ENCODE measurements around the gene LACTBL1. TPM values are rescaled to one million over a fixed set of nuclear protein-coding genes. Genes with fewer than 3 reads are reported as not detected.
"Not testable (repeated sequence)": the region's sequence is repeated elsewhere in the genome, so short reads cannot be mapped to it uniquely, and the experiment has no call there.

The LACTBL1 gene
- total and polyA plus RNA-seq, 2 donors (not counting 1 experiment from before 2014, with no cell fraction given), result not detected

GRCh38 chr1:22997528-22997927 lies 24.9 kb upstream of the LACTBL1 start:
- H3K9ac ChIP-seq (ENCODE audit: insufficient read depth, low read length); DNase-seq (ENCODE audit: low read depth in 2 of 2): not testable (repeated sequence)

GRCh38 chr1:22995774-22996173 lies 23.1 kb upstream of the LACTBL1 start:
- Histone ChIP-seq H3K36me3 (ENCODE audit: control insufficient read depth, insufficient read depth, low read length) (no peaks in the 10 kb centered on the region), H3K9ac (ENCODE audit: insufficient read depth, low read length) (no peak overlapping the region), H4K20me1 (ENCODE audit: control insufficient read depth, extremely low read depth, insufficient read depth, low read length) (no peaks in the 10 kb centered on the region), H3K9me3 (ENCODE audit: control insufficient read depth, insufficient read depth, low read depth, low read length) (no peaks in the 10 kb centered on the region), H3K4me2 (ENCODE audit: extremely low read depth, insufficient read depth, low read length) (no peak overlapping the region), H2AFZ (ENCODE audit: low read length) (no peak overlapping the region), H3K27me3 (ENCODE audit: control insufficient read depth, insufficient read depth, low read length) (peaks cover 2% of the 10 kb centered on the region), H3K4me3 (replicated peaks in 1 of 4; ENCODE audit: control extremely low read depth in 1 of 4, insufficient read depth in 1 of 4, low read depth in 3 of 4, low read length in 4 of 4) (no peak overlapping the region), H3K4me1 (ENCODE audit: control insufficient read depth, extremely low read depth, insufficient read depth, low read length) (no peaks in the 10 kb centered on the region), H3K79me2 (ENCODE audit: control insufficient read depth, insufficient read depth, low read length) (no peaks in the 10 kb centered on the region), H3K27ac (ENCODE audit: insufficient read depth, low read length) (no peak overlapping the region)
- TF ChIP-seq CTCF (conservative IDR thresholded peaks at IDR 0.05 in 1 of 2, IDR thresholded peaks at IDR 0.05 in 1 of 2; ENCODE audit: low read depth in 1 of 2, low read length in 2 of 2), result no peak
- TF ChIP-seq EZH2 (IDR thresholded peaks at IDR 0.05; ENCODE audit: low read length, missing control alignments), result no peak
- no peak for DNase-seq (ENCODE audit: low read depth in 2 of 2)

More at GRCh38 chr1:22997528-22997927, 24.9 kb upstream of the LACTBL1 start:
- not testable (repeated sequence) for H3K4me2 ChIP-seq (ENCODE audit: extremely low read depth, insufficient read depth, low read length); H3K36me3 ChIP-seq (ENCODE audit: control insufficient read depth, insufficient read depth, low read length); H3K4me3 ChIP-seq (replicated peaks in 1 of 4; ENCODE audit: control extremely low read depth in 1 of 4, insufficient read depth in 1 of 4, low read depth in 3 of 4, low read length in 4 of 4); H4K20me1 ChIP-seq (ENCODE audit: control insufficient read depth, extremely low read depth, insufficient read depth, low read length); H3K27me3 ChIP-seq (ENCODE audit: control insufficient read depth, insufficient read depth, low read length); H2AFZ ChIP-seq (ENCODE audit: low read length); H3K79me2 ChIP-seq (ENCODE audit: control insufficient read depth, insufficient read depth, low read length); H3K4me1 ChIP-seq (ENCODE audit: control insufficient read depth, extremely low read depth, insufficient read depth, low read length); H3K27ac ChIP-seq (ENCODE audit: insufficient read depth, low read length); H3K9me3 ChIP-seq (ENCODE audit: control insufficient read depth, insufficient read depth, low read depth, low read length)

GRCh38 chr1:22993220-22993795 lies 20.6 kb upstream of the LACTBL1 start:
- not testable (repeated sequence) for H4K20me1 ChIP-seq (ENCODE audit: control insufficient read depth, extremely low read depth, insufficient read depth, low read length); H3K4me3 ChIP-seq (replicated peaks in 1 of 4; ENCODE audit: control extremely low read depth in 1 of 4, insufficient read depth in 1 of 4, low read depth in 3 of 4, low read length in 4 of 4); H3K36me3 ChIP-seq (ENCODE audit: control insufficient read depth, insufficient read depth, low read length); H3K27ac ChIP-seq (ENCODE audit: insufficient read depth, low read length); H2AFZ ChIP-seq (ENCODE audit: low read length); H3K9me3 ChIP-seq (ENCODE audit: control insufficient read depth, insufficient read depth, low read depth, low read length); H3K9ac ChIP-seq (ENCODE audit: insufficient read depth, low read length); H3K27me3 ChIP-seq (ENCODE audit: control insufficient read depth, insufficient read depth, low read length); H3K4me2 ChIP-seq (ENCODE audit: extremely low read depth, insufficient read depth, low read length); DNase-seq (ENCODE audit: low read depth in 2 of 2); H3K79me2 ChIP-seq (ENCODE audit: control insufficient read depth, insufficient read depth, low read length); H3K4me1 ChIP-seq (ENCODE audit: control insufficient read depth, extremely low read depth, insufficient read depth, low read length)

GRCh38 chr1:22992384-22992783 lies 19.7 kb upstream of the LACTBL1 start:
- not testable (repeated sequence) for H4K20me1 ChIP-seq (ENCODE audit: control insufficient read depth, extremely low read depth, insufficient read depth, low read length); H3K27me3 ChIP-seq (ENCODE audit: control insufficient read depth, insufficient read depth, low read length); H3K9ac ChIP-seq (ENCODE audit: insufficient read depth, low read length); DNase-seq (ENCODE audit: low read depth in 2 of 2); H3K4me2 ChIP-seq (ENCODE audit: extremely low read depth, insufficient read depth, low read length); H3K9me3 ChIP-seq (ENCODE audit: control insufficient read depth, insufficient read depth, low read depth, low read length); H3K79me2 ChIP-seq (ENCODE audit: control insufficient read depth, insufficient read depth, low read length); H3K27ac ChIP-seq (ENCODE audit: insufficient read depth, low read length); H3K4me3 ChIP-seq (replicated peaks in 1 of 4; ENCODE audit: control extremely low read depth in 1 of 4, insufficient read depth in 1 of 4, low read depth in 3 of 4, low read length in 4 of 4); H2AFZ ChIP-seq (ENCODE audit: low read length); H3K4me1 ChIP-seq (ENCODE audit: control insufficient read depth, extremely low read depth, insufficient read depth, low read length); H3K36me3 ChIP-seq (ENCODE audit: control insufficient read depth, insufficient read depth, low read length)
